CD8-positive, alpha-beta memory T cell (primary cell): ENCODE results near the gene XAGE2. TPM values are rescaled to one million over a fixed set of nuclear protein-coding genes. Genes with fewer than 3 reads are reported as not detected.

Source experiments
- CTCF ChIA-PET: fragments of 350-600 bp; sonication (Branson Sonifier 250); formaldehyde crosslinking; loops from one replicate; lab custom pipeline; 2021; ENCODE audit warnings: antibody characterized with exemption; lab: Charles Lee
- POLR2A ChIA-PET: fragments of 350-600 bp; sonication (Branson Sonifier 250); formaldehyde crosslinking; loops from one replicate; lab custom pipeline; 2021; ENCODE audit warnings: antibody characterized with exemption; lab: Charles Lee
- DNase-seq, 5 donors: peaks; one replicate each; pipeline versions ENCODE4 v3.0.0 to v3.0.0-alpha.2; 2020 to 2022; ENCODE audit warnings: mixed read lengths in 1 of 5
- H3K27ac ChIP-seq: one replicate; pipeline ENCODE4 v1.7.0; 2013; ENCODE audit warnings: low read depth, mild to moderate bottlenecking, low read length, moderate library complexity
- H3K27me3 ChIP-seq: 2 replicates; pipeline ENCODE4 v1.7.0; 2013; ENCODE audit warnings: low read length, mild to moderate bottlenecking; ENCODE audit not compliant: insufficient read depth, poor library complexity, severe bottlenecking
- H3K36me3 ChIP-seq: 2 replicates; pipeline ENCODE4 v1.7.0; 2013; ENCODE audit warnings: mild to moderate bottlenecking, low read length, moderate library complexity; ENCODE audit not compliant: insufficient read depth
- H3K4me1 ChIP-seq: 2 replicates; pipeline ENCODE4 v1.7.0; 2013; ENCODE audit warnings: mild to moderate bottlenecking, low read length, moderate library complexity; ENCODE audit not compliant: insufficient read depth
- H3K4me3 ChIP-seq: 2 replicates; pipeline ENCODE4 v1.7.0; 2013; ENCODE audit warnings: mild to moderate bottlenecking, low read length
- H3K9me3 ChIP-seq: 2 replicates; pipeline ENCODE4 v1.7.0; 2013; ENCODE audit warnings: mild to moderate bottlenecking, low read length
- H3K27ac Mint-ChIP-seq, 8 donors: one replicate each; pipeline ENCODE4 v1.8.0; 2020 to 2021; ENCODE audit warnings: mixed read lengths in 8 of 8, mild to moderate bottlenecking in 6 of 8, inconsistent platforms in 3 of 8, moderate library complexity in 3 of 8
- H3K27me3 Mint-ChIP-seq, 2 donors: one replicate each; pipeline ENCODE4 v1.8.0; 2020 to 2021; ENCODE audit warnings: mixed read lengths in 2 of 2, mild to moderate bottlenecking in 1 of 2, moderate library complexity in 1 of 2
- H3K36me3 Mint-ChIP-seq, 3 donors: one replicate each; pipeline ENCODE4 v1.8.0; 2020 to 2021; ENCODE audit warnings: mixed read lengths in 3 of 3, inconsistent platforms in 1 of 3, mild to moderate bottlenecking in 1 of 3
- H3K4me1 Mint-ChIP-seq, 3 donors: one replicate each; pipeline ENCODE4 v1.8.0; 2020 to 2021; ENCODE audit warnings: mixed read lengths in 3 of 3, inconsistent platforms in 1 of 3, mild to moderate bottlenecking in 1 of 3
- H3K4me3 Mint-ChIP-seq, 7 donors: one replicate each; pipeline ENCODE4 v1.8.0; 2020 to 2021; ENCODE audit warnings: mixed read lengths in 7 of 7, mild to moderate bottlenecking in 6 of 7, moderate library complexity in 4 of 7, inconsistent platforms in 2 of 7
- H3K9me3 Mint-ChIP-seq, 5 donors: one replicate each; pipeline ENCODE4 v1.8.0; 2020 to 2022; ENCODE audit warnings: mixed read lengths in 5 of 5, mild to moderate bottlenecking in 3 of 5, moderate library complexity in 2 of 5, inconsistent platforms in 1 of 5
- polyA plus RNA-seq: library from polyadenylated mRNA; unstranded; fragments of 300-500 nt; fragmentation: Illumina TruSeq; gene quantifications from one replicate; pipeline ENCODE4 v1.2.3, GENCODE V29; 2021
- total RNA-seq, 2 experiments: library from RNA; stranded (reverse); gene quantifications; one replicate each; pipeline ENCODE4 v1.2.3, GENCODE V29; 2021

Gene XAGE2
- total and polyA plus RNA-seq, 3 experiments from 2014 or later: not detected

DNA sequence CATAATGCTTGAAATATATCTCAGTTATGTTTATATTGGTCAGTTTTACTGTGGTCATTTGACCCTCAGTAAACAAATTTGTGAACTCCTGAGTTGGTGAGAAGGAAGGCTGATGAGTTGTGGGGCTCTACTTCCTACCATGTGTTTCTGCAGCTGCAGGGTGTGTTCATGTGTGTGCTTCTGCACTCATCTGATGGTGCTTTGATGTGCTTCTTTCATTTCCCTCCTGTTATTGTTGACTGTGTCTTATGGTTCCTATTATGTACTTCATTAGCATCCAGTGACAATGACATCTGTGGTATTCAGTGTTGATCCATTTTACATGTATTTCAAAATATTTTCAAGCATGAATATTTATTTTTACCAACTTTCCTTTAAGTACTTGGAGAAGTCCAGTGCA lies 46.5 kb downstream of the XAGE2 start:
- Mint-ChIP-seq H3K4me1 (no peaks in the 10 kb centered on the region), H3K36me3 (no peaks in the 10 kb centered on the region), H3K27ac (no peak overlapping the region), H3K27me3 (peaks cover 12 to 18% of the 10 kb centered on the region in 2 donors), H3K9me3 (no peaks in the 10 kb centered on the region), H3K4me3 (no peak overlapping the region)
- DNase-seq: no peak
- H3K4me3 ChIP-seq: no peak overlapping the region
- ChIA-PET POLR2A (no interaction called here), CTCF (no interaction called here)
- no peaks in the 10 kb centered on the region for H3K4me1 ChIP-seq
- H3K27ac ChIP-seq: no peak overlapping the region
- no peaks in the 10 kb centered on the region for H3K9me3 ChIP-seq
- H3K27me3 ChIP-seq: no peaks in the 10 kb centered on the region
- H3K36me3 ChIP-seq: no peaks in the 10 kb centered on the region

- DNase-seq: no peak
- H3K4me1 Mint-ChIP-seq: no peaks in the 10 kb centered on the region
- Histone ChIP-seq H3K4me1 (no peaks in the 10 kb centered on the region), H3K36me3 (no peaks in the 10 kb centered on the region), H3K9me3 (no peaks in the 10 kb centered on the region), H3K27me3 (no peaks in the 10 kb centered on the region), H3K4me3 (no peak overlapping the region), H3K27ac (no peak overlapping the region)
- no peaks in the 10 kb centered on the region for H3K9me3 Mint-ChIP-seq
- H3K27me3 Mint-ChIP-seq: peaks cover 12 to 19% of the 10 kb centered on the region in 2 donors
- CTCF ChIA-PET: no interaction called here
- no peaks in the 10 kb centered on the region for H3K36me3 Mint-ChIP-seq
- POLR2A ChIA-PET: no interaction called here
- H3K27ac Mint-ChIP-seq: peak overlapping the region in 1 of 8 donors; percentile 52
- no peak overlapping the region for H3K4me3 Mint-ChIP-seq
These were observed 48.0 kb downstream of the XAGE2 start for GRCh38 chrX:52416816-52417215.

DNA sequence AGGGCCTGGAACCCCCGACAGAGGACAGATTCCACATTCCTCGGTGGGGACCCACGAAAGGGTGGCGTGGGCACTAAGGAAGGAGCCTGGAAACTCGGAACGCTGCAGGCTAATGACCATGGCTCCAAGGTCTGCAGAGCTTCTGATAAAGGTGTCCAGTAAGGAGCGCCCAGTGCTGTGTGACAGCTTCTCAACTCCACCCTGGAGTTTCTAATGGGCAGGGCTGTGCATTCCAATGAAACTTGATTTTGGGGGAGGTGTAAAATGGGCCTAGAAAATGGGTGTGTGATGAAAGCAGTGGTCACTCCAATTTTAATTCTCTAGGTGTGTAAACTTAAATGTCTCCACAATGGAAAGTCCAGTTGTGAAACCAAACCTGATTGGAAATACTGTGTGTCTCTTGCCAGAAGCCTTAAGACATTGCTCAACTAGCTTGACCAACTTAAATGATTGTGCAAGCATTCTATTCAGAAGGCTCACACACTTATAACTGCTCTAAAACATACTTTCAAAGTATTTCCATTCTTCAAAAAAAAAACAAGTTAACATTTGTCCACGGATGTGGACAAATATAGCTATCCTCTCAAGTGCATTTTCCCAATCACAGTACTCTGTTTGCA lies 52.1 kb downstream of the XAGE2 start:
- Histone ChIP-seq H3K36me3 (no peaks in the 10 kb centered on the region), H3K4me1 (no peaks in the 10 kb centered on the region), H3K4me3 (no peak overlapping the region), H3K9me3 (no peaks in the 10 kb centered on the region), H3K27ac (no peak overlapping the region), H3K27me3 (no peaks in the 10 kb centered on the region)
- no peak for DNase-seq
- H3K9me3 Mint-ChIP-seq: no peaks in the 10 kb centered on the region
- CTCF ChIA-PET: no interaction called here
- H3K4me1 Mint-ChIP-seq: no peaks in the 10 kb centered on the region
- H3K36me3 Mint-ChIP-seq: no peaks in the 10 kb centered on the region
- H3K27ac Mint-ChIP-seq: no peak overlapping the region
- POLR2A ChIA-PET: no interaction called here
- peaks cover 12 to 18% of the 10 kb centered on the region in 2 donors for H3K27me3 Mint-ChIP-seq
- no peak overlapping the region for H3K4me3 Mint-ChIP-seq

DNA sequence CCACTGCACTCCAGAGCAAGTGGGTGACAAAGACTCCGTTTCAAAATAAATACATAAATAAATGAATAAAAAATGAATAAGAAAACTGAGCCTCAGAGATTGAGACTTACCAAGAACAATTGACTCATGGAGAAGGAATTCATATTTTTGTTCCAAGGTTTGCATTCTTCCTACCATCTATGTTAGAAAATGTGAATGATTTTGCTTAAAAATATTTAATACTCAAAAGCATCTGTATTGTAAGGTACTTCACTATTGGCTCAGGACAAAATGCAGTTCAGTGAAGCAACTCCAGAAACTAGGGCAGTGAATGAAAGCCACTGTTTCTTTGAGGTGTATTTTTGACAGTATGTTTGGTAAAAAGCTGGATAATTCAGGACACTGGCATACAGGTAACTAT lies 54.1 kb downstream of the XAGE2 start:
- Histone ChIP-seq H3K36me3 (no peaks in the 10 kb centered on the region), H3K4me3 (no peak overlapping the region), H3K9me3 (no peaks in the 10 kb centered on the region), H3K27ac (no peak overlapping the region), H3K27me3 (no peaks in the 10 kb centered on the region), H3K4me1 (no peaks in the 10 kb centered on the region)
- Mint-ChIP-seq H3K9me3 (no peaks in the 10 kb centered on the region), H3K27ac (no peak overlapping the region), H3K4me3 (no peak overlapping the region), H3K4me1 (no peaks in the 10 kb centered on the region), H3K27me3 (peaks cover 8 to 12% of the 10 kb centered on the region in 2 donors), H3K36me3 (no peaks in the 10 kb centered on the region)
- ChIA-PET CTCF (no interaction called here), POLR2A (no interaction called here)
- DNase-seq: no peak

DNA sequence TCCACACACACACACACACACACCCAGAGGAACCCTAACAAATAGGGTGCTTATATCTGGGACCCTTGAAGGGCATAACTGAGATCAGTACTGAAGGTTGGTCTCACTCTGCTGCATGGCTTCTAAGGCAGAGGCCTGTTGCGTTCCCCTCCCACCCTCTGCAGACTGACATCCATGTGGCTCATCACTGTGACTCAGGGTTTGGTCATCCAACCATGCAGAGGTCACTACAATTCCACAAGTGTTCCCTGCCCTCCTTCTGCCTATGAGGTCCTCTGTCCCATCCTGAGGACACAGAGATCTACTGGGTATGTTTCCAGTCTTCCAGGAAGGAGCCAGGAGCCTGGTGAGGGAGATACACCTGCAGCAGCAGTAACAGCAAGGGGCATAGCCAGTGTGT lies 55.8 kb downstream of the XAGE2 start:
- H3K27ac Mint-ChIP-seq: no peak overlapping the region
- no peak overlapping the region for H3K27ac ChIP-seq
- no peaks in the 10 kb centered on the region for H3K36me3 ChIP-seq
- no peak for DNase-seq
- H3K4me3 Mint-ChIP-seq: no peak overlapping the region
- H3K9me3 Mint-ChIP-seq: no peaks in the 10 kb centered on the region
- no peaks in the 10 kb centered on the region for H3K4me1 ChIP-seq
- no peaks in the 10 kb centered on the region for H3K9me3 ChIP-seq
- H3K4me1 Mint-ChIP-seq: no peaks in the 10 kb centered on the region
- no peak overlapping the region for H3K4me3 ChIP-seq
- H3K36me3 Mint-ChIP-seq: no peaks in the 10 kb centered on the region
- H3K27me3 ChIP-seq: no peaks in the 10 kb centered on the region
- peaks cover 1 to 5% of the 10 kb centered on the region in 2 donors for H3K27me3 Mint-ChIP-seq
- POLR2A ChIA-PET: no interaction called here
- CTCF ChIA-PET: no interaction called here

Other genes with a start within 250 kb of the XAGE2 start
- gene MAGED4, start 184.1 kb upstream of the XAGE2 start, total RNA-seq: under 1 TPM; 0.24 to 0.59 TPM
- 2.1 TPM for gene MAGED4, start 184.1 kb upstream of the XAGE2 start, polyA plus RNA-seq
- gene XAGE1A, start 126.8 kb downstream of the XAGE2 start, total RNA-seq: not detected
- gene XAGE1A, start 126.8 kb downstream of the XAGE2 start, polyA plus RNA-seq: not detected
- not detected for gene XAGE1B, start 148.0 kb downstream of the XAGE2 start, total RNA-seq
- gene XAGE1B, start 148.0 kb downstream of the XAGE2 start, polyA plus RNA-seq: not detected